Smooth muscle cell (in vitro differentiated cells): Measurements from ENCODE around the gene ARHGEF6. TPM values are rescaled to one million over a fixed set of nuclear protein-coding genes. Genes with fewer than 3 reads are reported as not detected.

Experiments
- DNase-seq: peaks from one replicate; lab custom pipeline; 2025; ENCODE audit not compliant: unreplicated experiment; lab: John Stamatoyannopoulos, UW
- H2AFZ ChIP-seq: fragments of 200-600 bp; sonication (generic); 2 replicates; pipeline ENCODE4 v1.6.0; 2016; ENCODE audit warnings: antibody characterized with exemption, low read depth, mild to moderate bottlenecking
- H3F3A ChIP-seq: fragments of 200-600 bp; sonication (generic); 2 replicates; pipeline ENCODE4 v1.6.0; 2017; ENCODE audit warnings: antibody characterized with exemption, low read depth
- H3K27ac ChIP-seq: fragments of 200-600 bp; sonication (generic); 2 replicates; pipeline ENCODE4 v1.5.1; 2016; ENCODE audit warnings: low read depth, mild to moderate bottlenecking
- H3K27me3 ChIP-seq: fragments of 200-600 bp; sonication (generic); 2 replicates; pipeline ENCODE4 v1.6.1; 2016; ENCODE audit warnings: low read depth, mild to moderate bottlenecking
- H3K36me3 ChIP-seq: fragments of 200-600 bp; sonication (generic); 2 replicates; pipeline ENCODE4 v1.5.1; 2016; ENCODE audit warnings: low read depth
- H3K4me1 ChIP-seq: fragments of 200-600 bp; sonication (generic); 2 replicates; pipeline ENCODE4 v1.5.1; 2016; ENCODE audit warnings: low read depth
- H3K4me2 ChIP-seq: fragments of 200-600 bp; sonication (generic); 2 replicates; pipeline ENCODE4 v1.6.0; 2016; ENCODE audit warnings: mild to moderate bottlenecking
- H3K4me3 ChIP-seq: fragments of 200-600 bp; sonication (generic); 2 replicates; pipeline ENCODE4 v1.5.1; 2016; ENCODE audit warnings: mild to moderate bottlenecking
- H3K79me2 ChIP-seq: fragments of 200-600 bp; sonication (generic); 2 replicates; pipeline ENCODE4 v1.6.0; 2016; ENCODE audit warnings: low read depth, mild to moderate bottlenecking
- H3K9ac ChIP-seq: fragments of 200-600 bp; sonication (generic); 2 replicates; pipeline ENCODE4 v1.6.0; 2016; ENCODE audit warnings: low read depth
- H3K9me3 ChIP-seq: fragments of 200-600 bp; sonication (generic); replicated peaks from 2 replicates; pipeline ENCODE4 v1.5.1; 2016; ENCODE audit warnings: low read depth
- H4K20me1 ChIP-seq: fragments of 200-600 bp; sonication (generic); 2 replicates; pipeline ENCODE4 v1.6.0; 2016; ENCODE audit warnings: low read depth
- WGBS: methylation state at CpG from one replicate; pipeline ENCODE4 v1.1.7; 2016; ENCODE audit warnings: low lambda C conversion rate; 5-methylcytosine and 5-hydroxymethylcytosine counted together
- polyA plus RNA-seq: library from polyadenylated mRNA; unstranded; fragments of >200 nt; fragmentation: Nextera tagmentation; extraction: Ambion mirVana; gene quantifications from 2 replicates; pipeline ENCODE4 v1.2.1, GENCODE V29; 2016
- total RNA-seq: library from RNA; depleted of rRNA; stranded (reverse); fragments of >200 nt; gene quantifications from 2 replicates; pipeline ENCODE4 v1.2.3, GENCODE V29; 2014
- TF ChIP-seq, protein P1 (sequence below): fragments of 200-600 bp; sonication (generic); IDR thresholded peaks from 2 replicates; pipeline ENCODE4 v1.5.1; 2017; ENCODE audit warnings: borderline replicate concordance, mild to moderate bottlenecking, antibody characterized with exemption; ENCODE audit not compliant: insufficient read depth, poor library complexity, severe bottlenecking

The ARHGEF6 gene
- total and polyA plus RNA-seq, 2 experiments from 2014 or later: 2.9 to 4.5 TPM

DNA sequence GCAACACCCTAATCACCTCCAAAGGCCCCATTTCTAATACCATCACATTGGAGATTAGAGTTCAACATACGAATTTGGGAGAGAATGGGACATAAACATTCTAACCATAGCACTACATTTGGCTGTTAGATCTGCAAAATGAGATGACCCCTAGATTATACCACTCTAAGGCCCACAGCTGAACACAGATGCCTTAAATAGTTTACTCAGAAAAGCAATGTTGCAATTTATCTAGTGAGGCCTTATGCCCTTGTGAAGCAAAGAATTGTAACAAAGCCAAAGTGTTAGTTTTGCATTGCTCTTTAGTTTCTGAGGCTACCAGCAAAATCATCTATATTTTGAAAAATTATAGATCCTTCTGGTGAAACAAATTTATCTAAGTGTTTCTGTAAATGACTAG lies 31.6 kb upstream of the ARHGEF6 start:
- Histone ChIP-seq H3K79me2 (no peaks in the 10 kb centered on the region), H3K36me3 (no peaks in the 10 kb centered on the region), H3K4me3 (no peak overlapping the region), H3K27me3 (no peaks in the 10 kb centered on the region), H3K27ac (no peak overlapping the region), H3K9me3 (no peaks in the 10 kb centered on the region), H3K4me1 (no peaks in the 10 kb centered on the region), H4K20me1 (no peaks in the 10 kb centered on the region), H3K4me2 (no peak overlapping the region), H2AFZ (no peak overlapping the region), H3F3A (no peaks in the 10 kb centered on the region), H3K9ac (no peak overlapping the region)
- DNase-seq: no peak
- WGBS: 59% methylated on average over 1 of the region's 1 CpG
- TF ChIP-seq, protein P1, sequence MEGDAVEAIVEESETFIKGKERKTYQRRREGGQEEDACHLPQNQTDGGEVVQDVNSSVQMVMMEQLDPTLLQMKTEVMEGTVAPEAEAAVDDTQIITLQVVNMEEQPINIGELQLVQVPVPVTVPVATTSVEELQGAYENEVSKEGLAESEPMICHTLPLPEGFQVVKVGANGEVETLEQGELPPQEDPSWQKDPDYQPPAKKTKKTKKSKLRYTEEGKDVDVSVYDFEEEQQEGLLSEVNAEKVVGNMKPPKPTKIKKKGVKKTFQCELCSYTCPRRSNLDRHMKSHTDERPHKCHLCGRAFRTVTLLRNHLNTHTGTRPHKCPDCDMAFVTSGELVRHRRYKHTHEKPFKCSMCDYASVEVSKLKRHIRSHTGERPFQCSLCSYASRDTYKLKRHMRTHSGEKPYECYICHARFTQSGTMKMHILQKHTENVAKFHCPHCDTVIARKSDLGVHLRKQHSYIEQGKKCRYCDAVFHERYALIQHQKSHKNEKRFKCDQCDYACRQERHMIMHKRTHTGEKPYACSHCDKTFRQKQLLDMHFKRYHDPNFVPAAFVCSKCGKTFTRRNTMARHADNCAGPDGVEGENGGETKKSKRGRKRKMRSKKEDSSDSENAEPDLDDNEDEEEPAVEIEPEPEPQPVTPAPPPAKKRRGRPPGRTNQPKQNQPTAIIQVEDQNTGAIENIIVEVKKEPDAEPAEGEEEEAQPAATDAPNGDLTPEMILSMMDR: no peak

DNA sequence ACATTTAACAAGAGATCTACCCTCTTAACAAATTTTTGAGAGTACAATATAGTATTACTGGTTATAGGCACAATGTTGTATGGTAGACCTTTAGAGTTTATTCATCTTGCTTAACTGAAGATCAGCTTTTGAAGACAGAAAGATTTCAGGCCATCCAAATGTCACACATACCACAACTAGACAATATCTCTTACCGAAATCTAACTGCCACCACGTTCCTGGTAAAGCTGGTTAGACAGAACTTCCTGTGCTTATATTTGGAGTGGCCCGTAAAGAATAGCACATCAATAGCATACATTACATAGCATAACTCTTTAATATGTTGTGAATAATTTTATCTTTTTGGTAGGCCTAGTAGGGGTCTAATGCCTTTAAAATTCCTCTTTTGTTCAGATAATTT lies 29.8 kb upstream of the ARHGEF6 start:
- H3K79me2 ChIP-seq: no peaks in the 10 kb centered on the region
- H2AFZ ChIP-seq: no peak overlapping the region
- 65% methylated on average over 3 of the region's 3 CpGs for WGBS
- no peak overlapping the region for H3K27ac ChIP-seq
- H3K27me3 ChIP-seq: no peaks in the 10 kb centered on the region
- H3K9me3 ChIP-seq: no peaks in the 10 kb centered on the region
- TF ChIP-seq, protein P1: no peak
- no peaks in the 10 kb centered on the region for H4K20me1 ChIP-seq
- no peak overlapping the region for H3K4me2 ChIP-seq
- H3K4me1 ChIP-seq: no peaks in the 10 kb centered on the region
- H3F3A ChIP-seq: no peaks in the 10 kb centered on the region
- H3K36me3 ChIP-seq: no peaks in the 10 kb centered on the region
- DNase-seq: no peak
- H3K4me3 ChIP-seq: no peak overlapping the region
- H3K9ac ChIP-seq: no peak overlapping the region

DNA sequence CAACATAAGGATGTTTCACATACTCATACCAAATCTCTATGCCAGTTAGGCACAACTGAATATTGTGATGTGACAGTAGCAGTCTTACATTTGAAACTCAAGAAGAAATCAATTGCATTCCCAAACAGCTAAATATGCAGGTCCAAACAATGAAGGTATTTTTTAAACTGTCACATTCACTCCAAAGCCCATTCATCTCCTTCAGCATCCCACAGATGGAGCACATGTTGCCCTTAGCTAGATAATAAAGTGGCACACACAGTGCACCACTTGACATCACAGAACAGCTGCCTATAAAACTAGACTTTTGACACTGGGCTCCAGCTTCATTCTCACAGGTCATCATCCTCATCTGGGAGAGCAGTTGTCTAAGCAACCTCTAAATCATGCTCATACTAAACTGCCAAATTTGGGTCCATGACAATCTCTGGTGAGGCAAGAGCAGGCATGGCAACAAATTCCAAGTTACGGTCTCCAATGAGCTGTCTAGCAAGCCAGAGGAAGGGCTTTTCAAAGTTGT lies 26.2 kb upstream of the ARHGEF6 start:
- no peaks in the 10 kb centered on the region for H3K9me3 ChIP-seq
- TF ChIP-seq, protein P1: no peak
- 85% methylated on average over 1 of the region's 1 CpG for WGBS
- DNase-seq: no peak
- no peaks in the 10 kb centered on the region for H3K79me2 ChIP-seq
- no peak overlapping the region for H2AFZ ChIP-seq
- H4K20me1 ChIP-seq: no peaks in the 10 kb centered on the region
- H3K36me3 ChIP-seq: no peaks in the 10 kb centered on the region
- no peaks in the 10 kb centered on the region for H3F3A ChIP-seq
- H3K4me2 ChIP-seq: no peak overlapping the region
- no peaks in the 10 kb centered on the region for H3K4me1 ChIP-seq
- no peak overlapping the region for H3K27ac ChIP-seq
- H3K27me3 ChIP-seq: no peaks in the 10 kb centered on the region
- no peak overlapping the region for H3K4me3 ChIP-seq
- no peak overlapping the region for H3K9ac ChIP-seq

DNA sequence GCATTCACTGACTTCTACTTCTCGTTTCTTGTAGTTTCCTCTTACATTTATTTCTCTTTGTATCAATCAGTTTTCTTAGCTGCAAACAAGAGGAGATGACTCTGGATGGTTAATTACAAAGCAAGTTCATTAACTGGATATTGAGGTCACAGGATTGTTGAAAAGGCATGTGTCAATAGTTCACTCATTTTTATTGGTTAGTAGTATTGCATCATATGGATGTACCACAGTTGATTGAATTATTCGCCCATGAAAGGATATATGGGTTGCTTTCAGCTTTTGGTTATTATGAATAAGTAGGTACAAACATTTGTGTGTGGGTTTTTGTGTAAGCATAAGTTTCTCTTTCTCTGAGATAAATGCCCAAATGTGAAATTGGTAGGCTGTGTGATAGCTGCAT lies 21.8 kb upstream of the ARHGEF6 start:
- H3K36me3 ChIP-seq: no peaks in the 10 kb centered on the region
- WGBS: 66% methylated on average over 2 of the region's 2 CpGs
- DNase-seq: no peak
- no peak overlapping the region for H3K9ac ChIP-seq
- H3K4me2 ChIP-seq: no peak overlapping the region
- TF ChIP-seq, protein P1: no peak
- H3K9me3 ChIP-seq: no peaks in the 10 kb centered on the region
- no peak overlapping the region for H3K4me3 ChIP-seq
- no peaks in the 10 kb centered on the region for H4K20me1 ChIP-seq
- no peaks in the 10 kb centered on the region for H3K27me3 ChIP-seq
- H3K79me2 ChIP-seq: no peaks in the 10 kb centered on the region
- no peak overlapping the region for H2AFZ ChIP-seq
- H3K4me1 ChIP-seq: no peaks in the 10 kb centered on the region
- H3F3A ChIP-seq: no peaks in the 10 kb centered on the region
- H3K27ac ChIP-seq: no peak overlapping the region
